Measurements from ENCODE around the gene LPAR5. TPM values are rescaled to one million over a fixed set of nuclear protein-coding genes. Genes with fewer than 3 reads are reported as not detected.
A peak's percentile ranks its signal among the peaks of the same experiment; 100 is the strongest.

The LPAR5 gene
- 10 to 100 TPM; 18.7 to 36.2 (median 25.3) TPM for total RNA-seq

DNA sequence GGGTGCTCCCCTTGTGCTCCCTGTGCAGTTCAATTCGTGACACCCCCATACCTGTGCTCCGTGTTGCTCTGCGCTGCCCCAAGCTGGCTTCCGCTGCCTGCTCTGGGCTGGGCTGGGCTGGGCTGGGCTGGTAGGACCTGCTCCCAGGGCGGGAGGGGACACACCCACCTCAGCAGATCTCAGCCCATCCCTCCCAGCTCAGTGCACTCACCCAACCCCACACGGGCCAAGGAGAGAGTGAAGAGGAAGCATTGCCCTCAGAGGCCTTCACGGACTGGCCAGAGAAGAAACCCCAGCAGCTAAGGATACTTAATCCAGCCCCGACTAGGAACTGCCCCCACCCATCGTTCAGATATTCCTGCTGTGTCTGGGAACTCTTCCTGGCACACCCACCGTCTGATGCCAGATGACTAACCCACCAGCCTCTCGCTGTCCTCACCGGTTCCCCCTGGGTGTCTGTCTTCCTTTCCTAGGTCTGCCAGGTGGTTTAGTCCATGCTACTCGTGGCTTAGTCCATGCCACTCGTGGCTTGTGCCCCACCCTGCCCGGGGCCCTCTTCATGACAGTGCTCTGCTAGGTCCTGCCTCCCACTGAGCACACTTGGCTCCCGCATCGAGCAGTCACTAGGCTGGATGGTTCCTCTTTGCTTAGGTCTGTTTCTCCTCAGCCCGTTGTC, at the start of gene LPAR5:
LPAR5 (minus strand) TSS at position 104 of the 676 bp plus-strand sequence. CDS start 14,711 bp downstream, outside the sequence.
- peaks cover 7 to 38% (median 18%) of the 10 kb centered on the region in 4 donors for H3K4me1 ChIP-seq
- H3K27me3 ChIP-seq, result no peaks in the 10 kb centered on the region
- no peaks in the 10 kb centered on the region for H3K36me3 ChIP-seq
- no peaks in the 10 kb centered on the region for H3K9me3 ChIP-seq
- peak within 1 kb of the TSS; percentile 40 to 50 (median 46) for H3K4me3 ChIP-seq
- TF ChIP-seq POLR2A (IDR thresholded peaks at IDR 0.05), result peak; percentile 88 to 91
- TF ChIP-seq, protein P1, sequence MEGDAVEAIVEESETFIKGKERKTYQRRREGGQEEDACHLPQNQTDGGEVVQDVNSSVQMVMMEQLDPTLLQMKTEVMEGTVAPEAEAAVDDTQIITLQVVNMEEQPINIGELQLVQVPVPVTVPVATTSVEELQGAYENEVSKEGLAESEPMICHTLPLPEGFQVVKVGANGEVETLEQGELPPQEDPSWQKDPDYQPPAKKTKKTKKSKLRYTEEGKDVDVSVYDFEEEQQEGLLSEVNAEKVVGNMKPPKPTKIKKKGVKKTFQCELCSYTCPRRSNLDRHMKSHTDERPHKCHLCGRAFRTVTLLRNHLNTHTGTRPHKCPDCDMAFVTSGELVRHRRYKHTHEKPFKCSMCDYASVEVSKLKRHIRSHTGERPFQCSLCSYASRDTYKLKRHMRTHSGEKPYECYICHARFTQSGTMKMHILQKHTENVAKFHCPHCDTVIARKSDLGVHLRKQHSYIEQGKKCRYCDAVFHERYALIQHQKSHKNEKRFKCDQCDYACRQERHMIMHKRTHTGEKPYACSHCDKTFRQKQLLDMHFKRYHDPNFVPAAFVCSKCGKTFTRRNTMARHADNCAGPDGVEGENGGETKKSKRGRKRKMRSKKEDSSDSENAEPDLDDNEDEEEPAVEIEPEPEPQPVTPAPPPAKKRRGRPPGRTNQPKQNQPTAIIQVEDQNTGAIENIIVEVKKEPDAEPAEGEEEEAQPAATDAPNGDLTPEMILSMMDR (IDR thresholded peaks at IDR 0.05), result no peak
- DNase-seq, result peak; percentile 87 to 94 (median 91)
- H3K27ac ChIP-seq, result peak within 1 kb of the TSS; percentile 73 to 90 (median 84)

DNA sequence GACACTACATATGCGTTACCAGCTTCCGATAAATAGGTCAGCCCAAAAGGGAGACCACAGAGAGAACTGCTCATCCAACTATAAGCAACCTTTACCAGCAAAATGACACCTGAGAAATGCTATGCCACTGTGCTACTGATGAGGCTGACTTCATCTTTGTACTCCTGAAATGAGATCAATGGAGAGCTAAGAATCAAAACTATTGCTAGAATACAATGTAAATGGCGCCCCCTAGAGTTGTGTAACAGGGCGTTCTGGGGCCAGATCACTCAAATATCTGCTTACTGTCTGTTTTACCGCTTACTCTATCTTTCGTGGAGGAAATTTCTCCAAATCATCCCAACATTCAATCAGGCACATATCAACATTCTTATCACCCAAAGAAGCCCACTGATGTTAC, 48.9 kb upstream of the LPAR5 start:
- no peak for DNase-seq
- no peaks in the 10 kb centered on the region for H3K9me3 ChIP-seq
- peaks cover 0 to 26% (median 12%) of the 10 kb centered on the region in 4 donors for H3K4me1 ChIP-seq
- H3K36me3 ChIP-seq, result peaks cover 0 to 8% (median 0%) of the 10 kb centered on the region in 3 donors
- no peaks in the 10 kb centered on the region for H3K27me3 ChIP-seq
- no peak overlapping the region for H3K27ac ChIP-seq
- H3K4me3 ChIP-seq, result no peak overlapping the region
- TF ChIP-seq POLR2A (IDR thresholded peaks at IDR 0.05), result no peak
- TF ChIP-seq, protein P1 (IDR thresholded peaks at IDR 0.05), result peak in 5 of 6 experiments; percentile 24 to 54 (median 45)

DNA sequence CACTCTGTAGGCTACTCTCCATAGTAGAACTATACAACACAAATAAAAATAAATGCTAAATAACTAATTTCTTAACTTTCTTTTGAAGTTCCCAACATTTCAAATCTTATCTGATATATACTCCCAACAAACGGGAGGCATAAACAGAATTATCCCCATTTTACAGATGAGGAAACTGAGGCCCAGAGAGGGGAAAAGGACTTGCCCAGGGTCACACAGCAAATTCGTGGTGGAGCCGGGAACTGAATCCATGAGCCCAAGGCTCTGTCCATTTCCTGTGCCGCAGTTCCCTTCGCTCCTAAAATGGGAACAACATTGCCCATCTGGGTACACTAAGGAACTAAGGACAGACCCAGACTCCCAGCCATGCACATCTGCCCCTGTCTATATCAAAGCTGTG, 41.2 kb upstream of the LPAR5 start:
- Histone ChIP-seq H3K27ac (no peak overlapping the region), H3K36me3 (peaks cover 0 to 82% (median 0%) of the 10 kb centered on the region in 3 donors)

DNA sequence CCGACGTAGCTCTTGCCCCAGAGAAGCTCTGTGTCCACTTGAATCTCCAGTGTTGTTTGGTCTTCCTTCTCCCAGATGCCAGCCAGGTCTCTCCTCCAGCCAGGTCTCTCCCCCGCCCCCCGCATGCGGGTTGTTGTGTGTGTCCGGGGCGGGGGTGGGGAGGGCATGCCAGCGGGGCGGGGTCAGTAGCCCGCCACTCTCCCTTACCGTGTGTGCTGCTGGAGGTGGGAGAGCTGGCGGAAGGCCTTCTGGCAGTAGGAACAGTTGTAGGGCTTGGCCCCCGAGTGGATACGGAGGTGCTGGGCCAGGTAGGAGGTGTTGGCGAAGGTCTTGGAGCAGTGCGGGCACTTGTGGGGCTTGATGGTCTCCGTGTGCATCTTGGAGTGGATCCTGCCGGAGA, 36.4 kb upstream of the LPAR5 start:
- H3K4me3 ChIP-seq, result no peak overlapping the region
- H3K27ac ChIP-seq, result no peak overlapping the region
- no peak for TF ChIP-seq POLR2A (IDR thresholded peaks at IDR 0.05)
- TF ChIP-seq, protein P1 (IDR thresholded peaks at IDR 0.05), result no peak
- no peaks in the 10 kb centered on the region for H3K9me3 ChIP-seq
- DNase-seq, result no peak
- no peaks in the 10 kb centered on the region for H3K27me3 ChIP-seq
- H3K4me1 ChIP-seq, result no peaks in the 10 kb centered on the region
- peaks cover 0 to 98% (median 0%) of the 10 kb centered on the region in 3 donors for H3K36me3 ChIP-seq

More for the DNA sequence above, 41.2 kb upstream of the LPAR5 start:
- no peak for DNase-seq
- no peak for TF ChIP-seq POLR2A (IDR thresholded peaks at IDR 0.05)
- TF ChIP-seq, protein P1 (IDR thresholded peaks at IDR 0.05), result no peak
- no peaks in the 10 kb centered on the region for H3K4me1 ChIP-seq
- no peaks in the 10 kb centered on the region for H3K9me3 ChIP-seq
- no peak overlapping the region for H3K4me3 ChIP-seq
- no peaks in the 10 kb centered on the region for H3K27me3 ChIP-seq

DNA sequence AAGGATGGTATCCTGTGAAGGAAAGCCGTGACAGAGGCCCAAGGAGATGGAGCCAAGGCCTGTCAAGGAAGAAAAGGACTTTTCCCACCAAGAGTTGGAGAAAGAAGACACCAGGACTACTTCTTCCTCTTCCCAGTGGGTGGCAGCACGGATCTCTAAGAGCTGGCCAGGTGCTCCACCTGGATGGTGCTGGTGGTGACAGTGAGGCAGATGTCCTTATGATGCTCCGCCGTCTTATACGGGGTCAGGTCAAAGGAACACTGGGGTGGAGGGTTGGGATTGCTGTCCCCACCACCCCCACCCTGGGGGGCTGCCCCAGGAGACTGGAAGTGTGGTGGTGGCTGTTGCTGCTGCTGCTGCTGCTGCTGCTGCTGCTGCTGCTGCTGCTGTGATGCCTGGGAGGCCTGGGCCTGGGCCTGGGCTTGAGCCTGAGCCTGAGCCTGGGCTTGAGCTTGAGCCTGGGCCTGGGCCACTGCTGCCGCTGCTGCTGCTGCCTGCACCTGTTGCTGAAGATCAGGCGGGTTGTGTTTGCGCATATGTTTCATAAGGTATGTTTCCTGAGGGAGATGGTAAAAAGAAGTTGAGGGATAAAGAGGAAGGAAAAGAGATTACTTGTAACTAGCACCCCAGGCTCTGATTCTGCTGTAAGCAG, 31.9 kb upstream of the LPAR5 start:
- no peak for DNase-seq
- Histone ChIP-seq H3K4me3 (no peak overlapping the region), H3K27ac (no peak overlapping the region), H3K9me3 (no peaks in the 10 kb centered on the region), H3K36me3 (peaks cover 0 to 61% (median 0%) of the 10 kb centered on the region in 3 donors), H3K4me1 (no peaks in the 10 kb centered on the region), H3K27me3 (no peaks in the 10 kb centered on the region)
- TF ChIP-seq, protein P1 (IDR thresholded peaks at IDR 0.05), result peak in 4 of 6 experiments; percentile 13 to 42 (median 35)
- TF ChIP-seq POLR2A (IDR thresholded peaks at IDR 0.05), result no peak

Measured in Peyer's patch (tissue), 4 donors.